NCI-H1105 (cell line): ENCODE results near the gene ANKRD17.
"Not testable (repeated sequence)": the region's sequence is repeated elsewhere in the genome, so short reads cannot be mapped to it uniquely, and the experiment has no call there.

ENCODE experiments used
- DNase-seq: peaks from one replicate; lab custom pipeline; 2025; lab: John Stamatoyannopoulos, UW

ANKRD17 gene, protein sequence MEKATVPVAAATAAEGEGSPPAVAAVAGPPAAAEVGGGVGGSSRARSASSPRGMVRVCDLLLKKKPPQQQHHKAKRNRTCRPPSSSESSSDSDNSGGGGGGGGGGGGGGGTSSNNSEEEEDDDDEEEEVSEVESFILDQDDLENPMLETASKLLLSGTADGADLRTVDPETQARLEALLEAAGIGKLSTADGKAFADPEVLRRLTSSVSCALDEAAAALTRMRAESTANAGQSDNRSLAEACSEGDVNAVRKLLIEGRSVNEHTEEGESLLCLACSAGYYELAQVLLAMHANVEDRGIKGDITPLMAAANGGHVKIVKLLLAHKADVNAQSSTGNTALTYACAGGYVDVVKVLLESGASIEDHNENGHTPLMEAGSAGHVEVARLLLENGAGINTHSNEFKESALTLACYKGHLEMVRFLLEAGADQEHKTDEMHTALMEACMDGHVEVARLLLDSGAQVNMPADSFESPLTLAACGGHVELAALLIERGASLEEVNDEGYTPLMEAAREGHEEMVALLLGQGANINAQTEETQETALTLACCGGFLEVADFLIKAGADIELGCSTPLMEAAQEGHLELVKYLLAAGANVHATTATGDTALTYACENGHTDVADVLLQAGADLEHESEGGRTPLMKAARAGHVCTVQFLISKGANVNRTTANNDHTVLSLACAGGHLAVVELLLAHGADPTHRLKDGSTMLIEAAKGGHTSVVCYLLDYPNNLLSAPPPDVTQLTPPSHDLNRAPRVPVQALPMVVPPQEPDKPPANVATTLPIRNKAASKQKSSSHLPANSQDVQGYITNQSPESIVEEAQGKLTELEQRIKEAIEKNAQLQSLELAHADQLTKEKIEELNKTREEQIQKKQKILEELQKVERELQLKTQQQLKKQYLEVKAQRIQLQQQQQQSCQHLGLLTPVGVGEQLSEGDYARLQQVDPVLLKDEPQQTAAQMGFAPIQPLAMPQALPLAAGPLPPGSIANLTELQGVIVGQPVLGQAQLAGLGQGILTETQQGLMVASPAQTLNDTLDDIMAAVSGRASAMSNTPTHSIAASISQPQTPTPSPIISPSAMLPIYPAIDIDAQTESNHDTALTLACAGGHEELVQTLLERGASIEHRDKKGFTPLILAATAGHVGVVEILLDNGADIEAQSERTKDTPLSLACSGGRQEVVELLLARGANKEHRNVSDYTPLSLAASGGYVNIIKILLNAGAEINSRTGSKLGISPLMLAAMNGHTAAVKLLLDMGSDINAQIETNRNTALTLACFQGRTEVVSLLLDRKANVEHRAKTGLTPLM (N-terminal part only)

DNA sequence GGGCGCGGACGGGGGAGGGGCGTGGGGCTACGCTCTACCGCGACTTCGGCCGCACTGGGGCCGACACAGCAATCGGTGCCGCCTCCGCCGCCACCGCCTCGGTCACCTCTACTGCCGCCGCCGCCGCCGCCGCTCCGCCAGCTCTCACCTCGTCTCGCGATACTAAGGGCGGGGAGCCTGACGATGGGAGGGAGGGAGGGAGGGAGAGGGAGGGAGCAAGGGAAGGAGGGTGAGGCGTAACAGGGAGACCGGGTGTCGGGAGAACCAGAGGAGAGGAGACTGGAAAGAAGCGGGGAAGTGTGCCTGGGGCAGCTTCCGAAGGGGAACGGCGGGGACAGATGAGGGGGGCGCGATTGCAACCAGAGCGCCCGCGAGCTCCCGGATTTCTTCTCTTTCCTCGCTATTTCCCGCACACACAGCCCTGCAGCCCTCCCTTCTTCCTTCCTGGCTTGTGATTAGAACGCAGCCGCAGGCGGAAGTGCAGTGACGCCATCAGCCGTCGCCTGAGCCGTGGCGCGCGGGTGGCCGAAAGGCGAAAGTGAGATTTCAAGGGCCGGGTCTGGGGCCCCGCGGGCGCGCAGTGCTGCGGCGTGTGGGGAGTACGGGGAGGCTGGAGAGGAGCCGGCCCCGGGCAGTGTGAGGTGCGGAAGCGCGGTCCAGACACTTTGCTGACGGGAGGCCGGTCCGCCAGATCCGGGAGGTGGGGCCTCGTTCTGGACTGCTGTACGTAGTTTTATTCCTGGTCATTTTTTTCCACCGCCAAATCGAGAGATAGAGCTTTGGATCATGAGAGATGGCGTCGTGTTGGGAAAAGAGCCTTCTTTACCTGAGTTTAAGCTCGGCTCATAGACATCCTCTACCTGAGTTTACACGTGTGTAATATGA, at the start of gene ANKRD17:
ANKRD17 (minus strand) TSS at position 113 of the 885 bp plus-strand sequence. CDS start 130 bp downstream, outside the sequence.
- peak; percentile 66 for DNase-seq

DNA sequence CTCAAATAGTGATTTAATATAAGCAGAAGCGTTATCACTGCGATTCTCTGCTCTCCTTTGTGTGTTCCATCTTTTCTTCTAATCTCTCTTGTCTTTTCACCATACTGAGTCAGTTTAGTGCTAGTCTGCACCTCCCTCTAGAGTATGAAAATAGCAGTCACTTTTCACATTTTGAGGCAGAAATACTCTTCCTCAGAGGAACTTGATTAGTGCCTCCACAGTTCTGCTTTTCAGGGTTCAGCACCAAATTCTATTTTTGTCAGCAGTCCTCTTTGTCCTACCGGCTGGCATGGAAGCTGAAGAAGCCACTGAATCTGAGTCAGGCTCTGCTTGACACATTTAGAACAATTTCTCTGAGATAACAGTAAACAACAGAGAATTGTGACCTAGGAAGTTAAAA, 49.7 kb upstream of the ANKRD17 start:
- DNase-seq, result peak; percentile 4

DNA sequence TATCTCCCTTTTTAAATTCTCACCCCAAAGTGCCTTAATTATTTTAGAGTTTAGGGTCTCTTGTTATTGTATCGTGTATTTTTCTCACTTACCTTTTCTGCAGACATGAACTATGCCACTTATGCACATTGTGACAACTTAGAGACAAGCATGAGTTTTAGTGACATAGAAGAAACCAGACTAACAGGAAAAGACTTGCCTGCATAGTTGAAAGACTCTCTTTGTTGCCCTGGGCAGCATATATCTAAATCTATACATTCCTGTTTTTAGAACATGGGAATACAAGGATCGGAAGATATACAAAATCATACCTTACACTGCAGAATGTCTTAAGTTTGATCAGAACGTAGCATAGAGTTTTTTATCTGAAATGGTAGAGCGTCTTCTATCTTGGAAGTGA, 45.1 kb upstream of the ANKRD17 start:
- no peak for DNase-seq

DNA sequence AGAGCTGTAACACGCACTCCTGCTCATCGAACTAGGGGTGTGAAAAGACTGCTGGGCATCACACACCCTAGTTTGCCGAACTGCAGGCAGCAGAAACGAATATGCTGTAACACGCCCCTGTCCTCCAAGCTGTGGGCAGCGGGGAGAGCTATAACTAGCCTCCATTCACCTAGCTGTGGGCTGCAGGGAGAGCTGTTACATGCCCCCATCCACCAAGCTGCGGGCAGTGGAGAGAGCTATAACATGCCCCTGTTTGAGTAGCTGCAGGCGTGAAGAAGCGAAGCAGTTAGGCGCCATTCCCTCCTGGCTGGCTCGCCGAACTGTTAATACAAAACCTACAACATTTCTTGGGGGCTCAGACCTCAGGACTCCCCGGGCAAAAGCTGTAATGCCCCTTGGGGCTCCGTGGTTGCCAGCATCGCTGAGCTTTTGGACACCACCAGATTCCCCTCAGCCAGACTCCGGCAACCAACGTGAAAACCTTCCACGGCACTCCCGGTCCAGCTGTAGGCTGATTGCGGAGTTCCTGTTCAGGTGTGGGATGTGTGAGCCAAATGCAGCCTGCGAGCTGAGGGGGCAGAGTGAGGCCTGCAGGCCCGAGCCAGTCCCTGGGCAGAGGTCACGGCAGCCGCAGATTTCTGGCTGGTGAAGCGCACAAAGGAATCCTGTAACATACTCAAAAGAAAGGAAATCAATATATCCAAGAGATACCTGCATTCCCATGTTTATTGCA, 41.1 kb upstream of the ANKRD17 start:
- no peak for DNase-seq

DNA sequence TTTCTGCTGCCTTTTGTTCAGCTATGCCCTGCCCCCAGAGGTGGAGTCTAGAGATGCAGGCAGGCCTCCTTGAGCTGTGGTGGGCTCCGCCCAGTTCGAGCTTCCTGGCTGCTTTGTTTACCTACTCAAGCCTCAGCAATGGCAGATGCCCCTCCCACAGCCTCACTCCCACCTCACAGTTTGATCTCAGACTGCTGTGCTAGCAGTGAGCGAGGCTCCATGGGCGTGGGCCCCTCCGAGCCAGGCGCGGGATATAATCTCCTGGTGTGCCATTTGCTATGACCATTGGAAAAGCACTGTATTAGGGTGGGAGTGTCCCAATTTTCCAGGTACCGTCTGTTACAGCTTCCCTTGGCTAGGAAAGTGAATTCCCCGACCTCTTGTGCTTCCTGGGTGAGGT, 34.1 kb upstream of the ANKRD17 start:
- DNase-seq, result not testable (repeated sequence)

DNA sequence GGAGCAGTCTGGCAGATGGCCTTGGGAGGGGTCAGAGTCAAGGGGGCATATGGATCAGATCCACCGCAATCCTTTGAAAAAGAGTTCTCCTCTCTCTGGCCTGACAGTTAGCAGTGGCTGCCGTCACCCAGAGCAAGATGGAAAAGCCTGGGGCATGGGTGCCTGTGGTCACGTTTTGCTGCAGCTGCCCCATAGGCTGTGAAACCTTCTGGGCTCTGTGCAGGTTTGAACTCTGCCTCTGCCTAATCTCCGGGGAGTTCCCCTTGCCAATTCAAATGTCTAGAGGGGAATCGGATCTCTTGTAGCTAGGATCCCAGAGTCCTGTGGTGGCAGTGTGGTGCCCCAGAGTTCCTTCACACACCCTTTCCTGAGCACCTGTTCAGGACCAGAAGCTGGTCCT, 23.4 kb upstream of the ANKRD17 start:
- no peak for DNase-seq

DNA sequence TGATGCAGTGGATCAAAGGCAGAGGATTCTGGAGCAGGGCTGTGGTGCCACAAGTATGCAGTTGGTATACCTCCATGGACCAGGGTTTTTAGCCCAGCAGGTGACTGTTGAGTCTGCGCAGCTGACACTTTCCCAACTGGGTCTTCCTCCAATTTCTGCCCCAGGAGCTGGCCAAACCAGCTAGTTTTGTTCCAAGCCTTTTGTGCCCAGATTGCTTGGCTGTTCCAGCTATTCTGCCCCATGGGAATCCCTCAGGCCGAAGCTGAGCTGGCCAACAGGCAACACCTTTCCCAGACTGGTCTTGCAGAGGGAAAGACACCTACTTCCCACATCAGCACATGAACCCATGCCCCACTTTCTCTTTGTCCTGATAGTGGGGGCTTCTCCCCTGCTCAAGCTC, 22.8 kb upstream of the ANKRD17 start:
- no peak for DNase-seq

DNA sequence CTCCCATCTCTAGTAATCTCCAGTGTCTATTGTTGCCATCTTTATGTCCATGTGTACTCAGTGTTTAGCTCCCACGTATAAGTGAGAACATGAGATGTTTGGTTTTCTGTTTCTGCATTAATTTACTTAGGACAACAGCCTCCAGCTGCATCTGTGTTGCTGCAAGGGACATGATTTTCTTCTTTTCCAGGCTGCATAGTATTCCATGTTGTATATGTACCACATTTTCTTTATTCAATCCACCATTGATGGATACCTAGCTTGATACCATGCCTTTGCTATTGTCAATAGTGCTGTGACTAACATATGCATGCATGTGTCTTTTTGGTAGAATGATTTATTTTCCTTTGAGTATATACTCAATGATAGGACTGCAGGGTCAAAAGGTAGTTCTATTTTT, 18.6 kb upstream of the ANKRD17 start:
- no peak for DNase-seq

DNA sequence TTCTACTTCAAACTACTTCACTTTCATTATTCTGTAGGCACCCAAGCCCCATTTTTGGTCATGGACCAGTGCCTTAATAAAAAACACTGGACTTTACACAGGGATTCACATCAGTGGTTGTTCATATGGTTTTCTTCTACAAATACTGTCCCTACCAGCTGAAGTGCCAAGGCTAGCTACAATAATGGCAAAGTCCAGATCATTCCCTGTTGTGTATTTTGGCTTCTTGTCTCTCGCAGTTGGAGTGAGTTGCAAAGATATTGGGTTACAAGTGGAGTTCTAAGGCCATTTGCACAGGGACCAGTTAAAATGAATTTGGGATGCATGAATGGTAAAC, 16.7 kb upstream of the ANKRD17 start:
- DNase-seq, result peak; percentile 71

DNA sequence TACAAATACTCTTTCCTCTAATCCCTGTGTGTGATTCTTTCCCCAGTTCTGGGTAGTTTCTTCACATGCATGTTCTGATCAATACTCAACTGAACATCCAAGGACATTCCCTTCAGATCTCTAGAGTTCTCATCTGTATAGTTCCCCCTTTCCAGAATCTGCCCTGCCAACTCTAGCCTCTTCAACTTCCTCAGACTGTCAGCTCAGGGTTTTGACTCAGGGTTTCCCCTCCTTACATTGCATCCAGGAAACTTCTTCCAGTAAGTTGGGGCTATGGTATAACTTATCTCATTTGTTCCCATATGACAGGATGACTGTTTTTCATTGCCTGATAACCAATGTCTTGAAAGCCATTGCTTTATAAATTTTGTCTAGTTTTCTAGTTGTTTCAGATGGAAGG, 14.2 kb upstream of the ANKRD17 start:
- DNase-seq, result no peak

DNA sequence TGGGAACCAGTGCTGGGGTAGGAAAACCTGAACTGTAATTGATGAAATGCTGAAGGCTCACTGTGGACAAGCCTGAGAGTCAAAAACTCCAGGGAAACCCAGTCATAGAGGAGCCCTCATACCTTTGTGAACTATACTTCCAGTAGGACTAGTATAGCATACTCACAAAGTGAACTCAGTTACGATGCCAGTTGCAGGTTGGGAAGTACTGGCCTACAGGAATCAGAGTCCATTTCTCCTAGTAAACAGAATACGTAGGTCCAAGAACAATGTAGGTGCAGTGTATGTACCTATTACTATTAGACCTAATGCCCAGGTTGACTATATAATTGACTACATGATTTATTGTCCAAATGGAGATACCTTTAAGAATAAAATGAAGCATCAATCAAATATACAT, 8.5 kb upstream of the ANKRD17 start:
- DNase-seq, result no peak

DNA sequence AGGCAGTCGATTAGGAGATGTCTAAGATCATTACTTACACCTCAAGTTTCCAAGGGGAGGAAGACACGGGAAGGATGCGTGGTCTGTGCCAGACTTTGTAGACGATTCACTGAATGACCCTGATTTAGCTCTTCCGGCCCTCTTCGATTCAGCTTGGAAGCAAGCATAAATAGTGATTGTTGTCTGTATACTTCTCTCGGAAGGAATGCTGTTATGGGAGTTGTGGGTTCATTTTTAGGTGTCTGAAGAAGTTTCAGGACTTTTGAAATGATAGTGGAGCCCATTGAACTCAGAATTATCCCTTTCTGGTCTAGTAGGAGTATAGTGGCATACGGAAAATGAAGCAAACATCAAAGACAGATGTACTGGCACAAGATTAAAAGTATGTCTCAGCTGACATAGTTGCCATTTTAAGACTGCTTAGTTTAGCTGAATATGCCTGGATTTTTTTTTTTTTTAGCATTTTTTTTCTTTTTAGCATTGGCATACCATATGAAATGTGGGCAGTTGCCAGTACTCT, 1.0 kb upstream of the ANKRD17 start:
- DNase-seq, result no peak

DNA sequence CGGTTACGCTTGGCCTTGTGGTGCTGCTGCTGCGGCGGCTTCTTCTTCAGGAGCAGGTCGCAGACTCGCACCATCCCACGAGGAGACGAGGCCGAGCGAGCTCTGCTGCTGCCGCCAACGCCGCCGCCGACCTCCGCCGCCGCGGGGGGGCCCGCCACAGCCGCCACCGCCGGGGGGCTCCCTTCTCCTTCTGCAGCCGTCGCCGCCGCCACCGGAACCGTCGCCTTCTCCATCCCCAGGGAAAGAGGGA, 237 bp downstream of the ANKRD17 start:
- no peak for DNase-seq

DNA sequence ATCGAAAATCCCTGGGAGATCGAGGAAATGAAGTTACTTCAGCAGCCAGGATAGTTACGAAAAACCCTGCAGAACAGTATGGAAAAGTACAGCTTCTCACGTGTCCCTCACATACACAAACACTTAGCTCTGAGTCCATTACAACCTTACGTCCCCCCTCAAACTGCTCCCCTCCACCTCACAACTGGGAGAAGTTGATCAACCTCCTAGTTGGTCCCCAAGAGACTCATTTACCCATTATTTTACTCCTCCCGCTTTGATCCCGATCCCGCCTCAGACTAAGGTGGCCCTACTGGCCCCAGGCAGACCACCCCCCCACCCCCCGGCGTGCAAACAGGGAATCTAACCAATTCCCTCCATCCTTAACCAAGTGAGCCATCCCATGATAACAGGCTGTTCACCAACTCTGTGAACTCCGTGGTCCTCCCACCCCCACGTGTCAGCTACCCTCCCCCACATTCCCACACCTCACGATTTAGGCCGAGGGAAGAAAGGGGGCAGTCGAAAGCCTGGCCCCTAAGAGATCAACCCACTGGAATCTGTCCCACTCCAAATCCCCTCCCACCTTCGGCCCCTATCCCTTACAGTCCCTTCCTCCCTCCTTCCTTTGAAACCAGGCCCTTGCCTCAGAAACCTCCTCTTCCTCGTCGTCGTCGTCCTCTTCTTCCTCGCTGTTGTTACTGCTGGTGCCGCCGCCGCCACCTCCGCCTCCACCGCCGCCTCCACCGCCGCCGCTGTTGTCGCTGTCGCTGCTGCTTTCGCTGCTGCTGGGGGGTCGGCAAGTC, 755 bp downstream of the ANKRD17 start:
- DNase-seq, result no peak

DNA sequence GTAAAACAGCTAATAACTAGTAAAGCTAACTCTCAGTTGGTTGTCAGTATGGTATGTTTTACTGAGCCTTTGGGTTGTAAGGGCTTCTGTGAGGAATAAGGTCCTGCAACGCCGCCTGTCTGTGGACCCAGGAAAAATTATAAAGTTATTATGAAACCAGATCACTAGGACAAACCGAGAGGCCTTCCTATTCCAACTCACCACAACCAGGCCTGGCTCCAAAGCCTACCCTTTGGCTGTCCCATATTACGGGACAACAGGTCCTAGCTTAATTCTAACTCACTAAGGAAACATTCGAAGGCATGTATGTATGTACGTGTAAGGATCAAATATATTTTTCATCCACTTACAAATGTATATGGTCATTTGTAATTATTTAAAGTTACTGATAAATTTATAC, 1.4 kb downstream of the ANKRD17 start:
- peak; percentile 5 for DNase-seq

DNA sequence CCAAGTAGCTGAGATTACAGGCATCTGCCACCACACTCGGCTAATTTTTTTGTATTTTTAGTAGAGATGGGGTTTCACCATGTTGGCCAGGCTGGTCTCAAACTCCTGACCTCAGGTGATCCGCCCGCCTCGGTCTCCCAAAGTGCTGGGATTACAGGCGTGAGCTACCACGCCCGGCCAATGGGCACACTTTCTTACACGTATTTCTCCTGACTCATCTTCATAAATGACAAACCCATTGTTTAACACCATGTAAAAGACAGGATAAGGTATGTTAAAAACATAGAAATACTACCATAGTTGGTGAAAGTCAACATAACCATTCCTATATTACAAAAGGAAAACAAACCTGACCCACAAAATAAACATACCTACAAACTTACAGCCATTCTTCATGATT, 2.8 kb downstream of the ANKRD17 start:
- DNase-seq, result not testable (repeated sequence)

DNA sequence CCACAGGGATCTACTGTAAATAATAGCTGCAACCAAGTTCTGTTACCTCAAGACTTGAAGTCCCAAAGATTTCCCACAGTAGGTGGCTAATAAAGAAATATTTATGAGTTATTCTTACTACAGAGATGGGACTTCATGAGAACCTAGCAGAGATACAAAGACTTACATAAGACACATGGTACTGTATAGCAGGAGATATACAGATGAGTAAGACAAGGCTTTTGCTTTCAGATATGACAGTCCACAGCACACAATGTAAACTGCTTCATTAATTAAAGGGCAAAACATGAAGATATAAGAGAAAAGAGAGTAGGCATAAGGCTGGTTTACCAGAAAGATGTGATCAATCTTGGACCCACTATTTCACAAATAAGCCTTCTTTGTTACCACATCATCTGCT, 6.6 kb downstream of the ANKRD17 start:
- DNase-seq, result no peak

DNA sequence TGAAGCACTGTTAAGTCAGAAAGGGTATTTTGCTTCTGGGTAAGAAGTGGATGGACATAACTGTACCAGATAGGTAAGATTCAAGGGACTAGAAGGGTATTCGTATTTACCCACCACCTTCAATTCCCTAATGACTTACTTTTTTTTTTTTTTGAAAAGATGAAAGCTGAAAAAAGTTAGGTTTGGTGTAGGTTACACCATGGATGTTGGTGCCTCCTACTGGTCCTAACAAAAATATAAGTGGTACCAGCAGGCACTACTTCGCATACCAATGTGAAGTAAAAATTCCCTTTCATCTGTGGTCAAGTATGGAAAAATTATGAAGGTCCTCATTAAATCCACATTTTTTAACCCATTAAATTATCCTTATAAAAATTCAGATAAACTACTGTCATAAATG, 7.2 kb downstream of the ANKRD17 start:
- no peak for DNase-seq

DNA sequence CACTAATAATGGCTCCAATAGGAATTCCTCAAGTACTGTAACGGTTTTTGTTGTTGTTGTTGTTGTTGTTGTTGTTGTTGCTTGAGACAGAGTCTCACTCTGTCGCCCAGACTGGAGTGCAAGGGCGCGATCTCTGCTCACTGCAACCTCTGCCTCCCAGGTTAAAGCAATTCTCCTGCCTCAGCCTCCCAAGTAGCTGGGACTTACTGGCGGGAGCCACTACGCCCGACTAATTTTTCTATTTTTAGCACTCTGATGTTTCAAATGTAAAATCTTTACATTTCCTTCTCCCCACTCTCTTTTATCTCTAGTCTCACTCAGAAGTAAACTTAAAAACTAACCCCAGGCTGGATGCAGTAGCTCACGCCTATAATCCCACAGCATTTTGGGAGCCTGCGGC, 8.0 kb downstream of the ANKRD17 start:
- DNase-seq, result no peak

DNA sequence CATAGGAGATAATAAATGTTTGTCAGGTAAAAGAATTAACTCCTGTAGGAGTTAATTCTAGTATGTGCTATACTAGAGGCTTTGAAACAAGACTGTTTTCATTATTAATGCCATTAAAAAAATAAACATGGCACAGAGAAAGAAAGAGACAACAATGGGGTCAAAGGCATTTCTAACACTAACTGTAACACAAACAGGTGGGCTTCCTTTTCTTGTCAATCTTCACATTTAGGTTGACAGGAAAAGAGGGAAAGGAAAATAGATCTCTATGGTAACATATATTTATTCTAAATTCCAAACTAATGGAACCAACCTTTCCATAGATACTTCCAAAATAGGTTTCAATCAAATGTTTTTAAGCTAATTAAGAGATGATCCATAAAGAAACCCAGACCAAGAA, 9.8 kb downstream of the ANKRD17 start:
- DNase-seq, result no peak
